Left lung (tissue), 10 donors: Measurements from ENCODE around the gene CCDC158. TPM values are rescaled to one million over a fixed set of nuclear protein-coding genes. Genes with fewer than 3 reads are reported as not detected.

Experiments
- ATAC-seq: fragments of 200-7000 bp; cut with Tn5 transposase; one replicate; pipeline ENCODE4 v1.9.1; 2020; ENCODE audit warnings: moderate library complexity
- DNase-seq, 4 donors: peaks; one replicate each; pipeline ENCODE4 v3.0.0-alpha.2; 2013 to 2020
- H3K27ac ChIP-seq, 2 donors: fragments of 200-600 bp; sonication (generic) in 1 of 2; one replicate each; pipeline versions ENCODE4 v1.5.0 to v1.8.0; 2020 to 2021
- H3K27me3 ChIP-seq, 2 donors: fragments of 200-600 bp; sonication (generic) in 1 of 2; one replicate each; pipeline versions ENCODE4 v1.5.0 to v1.8.0; 2020 to 2021
- H3K36me3 ChIP-seq, 2 donors: fragments of 200-600 bp; sonication (generic) in 1 of 2; one replicate each; pipeline versions ENCODE4 v1.5.0 to v1.8.0; 2020 to 2021
- H3K4me1 ChIP-seq, 2 donors: fragments of 200-600 bp; one replicate each; pipeline ENCODE4 v1.8.0; 2021
- H3K4me3 ChIP-seq, 2 donors: fragments of 200-600 bp; sonication (generic) in 1 of 2; one replicate each; pipeline versions ENCODE4 v1.5.0 to v1.8.0; 2020 to 2021; ENCODE audit warnings: mild to moderate bottlenecking in 1 of 2
- H3K9me3 ChIP-seq, 2 donors: fragments of 200-600 bp; sonication (generic) in 1 of 2; one replicate each; pipeline versions ENCODE4 v1.5.0 to v1.8.0; 2020 to 2021
- intact Hi-C, 2 donors: fragments of 100-400 bp; cut with DNase I; formaldehyde crosslinking; loops; one replicate each; pipeline versions ENCODE4 v1.11.2 to v1.14.2; 2022
- polyA plus RNA-seq, 6 donors: library from polyadenylated mRNA; unstranded; fragments of 120-200 nt; gene quantifications; one replicate each; pipeline ENCODE4 v1.2.1, GENCODE V29; 2013; ENCODE audit not compliant: insufficient read length in 6 of 6
- total RNA-seq, 2 donors: library from RNA; stranded (reverse); fragmentation: NEBNext Ultra II Directional; extraction: Animal tissue kit (Norgen Biotek cat#: 25700); gene quantifications; one replicate each; pipeline ENCODE4 v1.2.1, GENCODE V29; 2021
- TF ChIP-seq, protein P1 (sequence below), 2 donors: fragments of 200-600 bp; sonication (generic) in 1 of 2; IDR thresholded peaks; one replicate each; pipeline versions ENCODE4 v1.5.0 to v1.8.0; 2021; ENCODE audit warnings: antibody characterized with exemption in 2 of 2
- donor health status: DM: no; HTN: yes; CAD: no.
- donor health status: DM: no; HTN: no; CAD: no.

CCDC158 gene
- total and polyA plus RNA-seq, 8 donors, result 0.47 to 1.6 (median 0.84) TPM

- ATAC-seq (no peak), DNase-seq (peak in 2 of 4 donors; percentile 46 to 60)
- H3K4me3 ChIP-seq, result peak overlapping the region in 1 of 2 donors; percentile 67
- TF ChIP-seq, protein P1, sequence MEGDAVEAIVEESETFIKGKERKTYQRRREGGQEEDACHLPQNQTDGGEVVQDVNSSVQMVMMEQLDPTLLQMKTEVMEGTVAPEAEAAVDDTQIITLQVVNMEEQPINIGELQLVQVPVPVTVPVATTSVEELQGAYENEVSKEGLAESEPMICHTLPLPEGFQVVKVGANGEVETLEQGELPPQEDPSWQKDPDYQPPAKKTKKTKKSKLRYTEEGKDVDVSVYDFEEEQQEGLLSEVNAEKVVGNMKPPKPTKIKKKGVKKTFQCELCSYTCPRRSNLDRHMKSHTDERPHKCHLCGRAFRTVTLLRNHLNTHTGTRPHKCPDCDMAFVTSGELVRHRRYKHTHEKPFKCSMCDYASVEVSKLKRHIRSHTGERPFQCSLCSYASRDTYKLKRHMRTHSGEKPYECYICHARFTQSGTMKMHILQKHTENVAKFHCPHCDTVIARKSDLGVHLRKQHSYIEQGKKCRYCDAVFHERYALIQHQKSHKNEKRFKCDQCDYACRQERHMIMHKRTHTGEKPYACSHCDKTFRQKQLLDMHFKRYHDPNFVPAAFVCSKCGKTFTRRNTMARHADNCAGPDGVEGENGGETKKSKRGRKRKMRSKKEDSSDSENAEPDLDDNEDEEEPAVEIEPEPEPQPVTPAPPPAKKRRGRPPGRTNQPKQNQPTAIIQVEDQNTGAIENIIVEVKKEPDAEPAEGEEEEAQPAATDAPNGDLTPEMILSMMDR (IDR thresholded peaks at IDR 0.05), result no peak
- intact Hi-C loops, result no loop called here
- H3K27me3 ChIP-seq, result no peaks in the 10 kb centered on the region
- H3K27ac ChIP-seq, result no peak overlapping the region
- peaks cover 0 to 16% of the 10 kb centered on the region in 2 donors for H3K36me3 ChIP-seq
- H3K9me3 ChIP-seq, result no peaks in the 10 kb centered on the region
- peaks cover 5 to 46% of the 10 kb centered on the region in 2 donors for H3K4me1 ChIP-seq
Observed at GRCh38 chr4:76308548-76308947, 112.4 kb downstream of the CCDC158 start.

- H3K27me3 ChIP-seq, result no peaks in the 10 kb centered on the region
- no peak for ATAC-seq
Observed at GRCh38 chr4:76307660-76308014, 113.3 kb downstream of the CCDC158 start.

GRCh38 chr4:76306882-76307659 lies 113.9 kb downstream of the CCDC158 start:
- H3K27ac ChIP-seq, result peak overlapping the region; percentile 84 to 89
- peak; percentile 15 to 93 (median 70) for DNase-seq
- intact Hi-C loops, result no loop called here
- no peaks in the 10 kb centered on the region for H3K9me3 ChIP-seq
- peaks cover 5 to 55% of the 10 kb centered on the region in 2 donors for H3K4me1 ChIP-seq
- TF ChIP-seq, protein P1 (IDR thresholded peaks at IDR 0.05), result peak in 1 of 2 donors; percentile 18
- H3K27me3 ChIP-seq, result no peaks in the 10 kb centered on the region
- ATAC-seq, result peak; percentile 74
- peak overlapping the region; percentile 67 to 73 for H3K4me3 ChIP-seq
- peaks cover 0 to 16% of the 10 kb centered on the region in 2 donors for H3K36me3 ChIP-seq

More at GRCh38 chr4:76307660-76308014, 113.3 kb downstream of the CCDC158 start:
- H3K36me3 ChIP-seq, result peaks cover 0 to 16% of the 10 kb centered on the region in 2 donors
- H3K4me3 ChIP-seq, result peak overlapping the region; percentile 67 to 73
- intact Hi-C loops, result no loop called here
- no peaks in the 10 kb centered on the region for H3K9me3 ChIP-seq
- H3K4me1 ChIP-seq, result peaks cover 5 to 51% of the 10 kb centered on the region in 2 donors
- no peak for DNase-seq
- TF ChIP-seq, protein P1 (IDR thresholded peaks at IDR 0.05), result no peak
- H3K27ac ChIP-seq, result peak overlapping the region; percentile 84 to 89

- DNase-seq, result peak; percentile 65 to 96 (median 84)
- no peaks in the 10 kb centered on the region for H3K27me3 ChIP-seq
- no peaks in the 10 kb centered on the region for H3K9me3 ChIP-seq
- TF ChIP-seq, protein P1 (IDR thresholded peaks at IDR 0.05), result no peak
- H3K4me3 ChIP-seq, result peak within 1 kb of the TSS; percentile 67 to 73
- H3K36me3 ChIP-seq, result peaks cover 0 to 16% of the 10 kb centered on the region in 2 donors
- H3K4me1 ChIP-seq, result peaks cover 10 to 63% of the 10 kb centered on the region in 2 donors
- intact Hi-C loops, result no loop called here
- ATAC-seq, result peak; percentile 94
- H3K27ac ChIP-seq, result peak within 1 kb of the TSS; percentile 84 to 89
Observed at GRCh38 chr4:76305971-76306881, 114.7 kb downstream of the CCDC158 start, which contains the start of gene STBD1. TSS of gene STBD1 (plus strand) at chr4:76306733. CDS start at chr4:76306770, 37 bp downstream.
